Neural progenitor cell (in vitro differentiated cells): Measurements from ENCODE around the gene TBC1D23. TPM values are rescaled to one million over a fixed set of nuclear protein-coding genes. Genes with fewer than 3 reads are reported as not detected.
"Not testable (repeated sequence)": the region's sequence is repeated elsewhere in the genome, so short reads cannot be mapped to it uniquely, and the experiment has no call there.

ENCODE experiments used
- DNase-seq: peaks from one replicate; pipeline ENCODE4 v3.0.0-alpha.2; 2016; ENCODE audit warnings: low spot score
- H2AFZ ChIP-seq: fragments of 200-600 bp; sonication (generic); replicated peaks from 2 replicates; pipeline ENCODE4 v1.6.1; 2016; ENCODE audit warnings: antibody characterized with exemption
- H3F3A ChIP-seq: fragments of 200-600 bp; sonication (generic); 2 replicates; pipeline ENCODE4 v1.6.1; 2016; ENCODE audit warnings: antibody characterized with exemption, low read depth
- H3K27ac ChIP-seq: fragments of 200-600 bp; sonication (generic); 2 replicates; pipeline ENCODE4 v1.5.1; 2016; ENCODE audit warnings: mild to moderate bottlenecking
- H3K27me3 ChIP-seq: fragments of 200-600 bp; sonication (generic); 2 replicates; pipeline ENCODE4 v1.6.1; 2016; ENCODE audit warnings: mild to moderate bottlenecking, moderate library complexity
- H3K36me3 ChIP-seq: fragments of 200-600 bp; sonication (generic); 2 replicates; pipeline ENCODE4 v1.5.1; 2016
- H3K4me1 ChIP-seq: fragments of 200-600 bp; sonication (generic); 2 replicates; pipeline ENCODE4 v1.6.1; 2016; ENCODE audit warnings: mixed run types
- H3K4me2 ChIP-seq: fragments of 200-600 bp; sonication (generic); 2 replicates; pipeline ENCODE4 v1.6.1; 2016
- H3K4me3 ChIP-seq: fragments of 200-600 bp; sonication (generic); 2 replicates; pipeline ENCODE4 v1.5.1; 2016
- H3K79me2 ChIP-seq: fragments of 200-600 bp; sonication (generic); 2 replicates; pipeline ENCODE4 v1.6.1; 2016; ENCODE audit warnings: low read depth
- H3K9ac ChIP-seq: fragments of 200-600 bp; sonication (generic); 2 replicates; pipeline ENCODE4 v1.6.1; 2016
- H3K9me3 ChIP-seq: fragments of 200-600 bp; sonication (generic); 2 replicates; pipeline ENCODE4 v1.5.1; 2016; ENCODE audit warnings: low read depth
- H4K20me1 ChIP-seq: fragments of 200-600 bp; sonication (generic); 2 replicates; pipeline ENCODE4 v1.6.1; 2016; ENCODE audit warnings: low read depth
- H3K27ac Mint-ChIP-seq: 3 replicates; pipeline ENCODE4 v1.8.0; 2021; ENCODE audit warnings: mixed read lengths
- H3K27me3 Mint-ChIP-seq: 2 replicates; pipeline ENCODE4 v1.8.0; 2022; ENCODE audit warnings: low read depth, mild to moderate bottlenecking, inconsistent platforms, moderate library complexity, mixed read lengths; ENCODE audit not compliant: insufficient read depth
- H3K36me3 Mint-ChIP-seq: 3 replicates; pipeline ENCODE4 v1.8.0; 2021; ENCODE audit warnings: mixed read lengths
- H3K4me1 Mint-ChIP-seq: 3 replicates; pipeline ENCODE4 v1.8.0; 2021; ENCODE audit warnings: mixed read lengths
- H3K4me3 Mint-ChIP-seq: 3 replicates; pipeline ENCODE4 v1.8.0; 2021; ENCODE audit warnings: mild to moderate bottlenecking, moderate library complexity, mixed read lengths
- H3K9me3 Mint-ChIP-seq: 3 replicates; pipeline ENCODE4 v1.8.0; 2020; ENCODE audit warnings: mixed read lengths
- EZH2 ChIP-seq: fragments of 200-600 bp; sonication (generic); IDR thresholded peaks from 2 replicates; pipeline ENCODE4 v1.6.1; 2017; ENCODE audit warnings: antibody characterized with exemption, mild to moderate bottlenecking, moderate library complexity
- EZH2phosphoT487 ChIP-seq: fragments of 200-600 bp; sonication (generic); IDR thresholded peaks from 2 replicates; pipeline ENCODE4 v1.6.1; 2017; ENCODE audit warnings: antibody characterized with exemption
- total RNA-seq: library from RNA; depleted of rRNA; stranded (reverse); fragments of >200 nt; gene quantifications from 2 replicates; pipeline ENCODE4 v1.2.3, GENCODE V29; 2015; ENCODE audit warnings: low replicate concordance
- TF ChIP-seq, protein P1 (sequence below): fragments of 200-600 bp; sonication (generic); IDR thresholded peaks from 2 replicates; pipeline ENCODE4 v1.5.1; 2017; ENCODE audit warnings: antibody characterized with exemption, mild to moderate bottlenecking

TBC1D23 gene
- total RNA-seq, 1 donor from 2014 or later: 50.1 TPM

DNA sequence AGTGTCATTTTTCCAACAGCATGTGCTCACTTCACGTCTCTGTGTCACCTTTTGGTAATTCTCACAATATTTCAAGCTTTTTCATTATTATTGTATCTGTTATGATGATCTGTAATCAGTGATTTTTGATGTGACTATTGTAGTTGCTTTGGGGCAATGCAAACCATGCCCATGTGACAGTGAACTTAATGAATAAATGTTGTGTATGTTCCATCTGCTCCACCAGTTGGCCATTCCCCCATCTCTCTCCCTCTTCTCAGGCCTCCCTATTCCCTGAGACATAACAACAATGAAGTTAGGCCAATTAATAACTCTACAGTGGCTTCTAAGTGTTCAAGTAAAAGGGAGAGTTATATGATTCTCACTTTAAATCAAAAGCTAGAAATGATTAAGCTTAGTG is 32.5 kb upstream of the TBC1D23 start:
- H3K9me3 Mint-ChIP-seq: peaks cover 2% of the 10 kb centered on the region
- no peak overlapping the region for H3K4me3 ChIP-seq
- no peak overlapping the region for H3K4me2 ChIP-seq
- H3K4me3 Mint-ChIP-seq: no peak overlapping the region
- H3F3A ChIP-seq: no peaks in the 10 kb centered on the region
- no peaks in the 10 kb centered on the region for H3K9me3 ChIP-seq
- TF ChIP-seq, protein P1, sequence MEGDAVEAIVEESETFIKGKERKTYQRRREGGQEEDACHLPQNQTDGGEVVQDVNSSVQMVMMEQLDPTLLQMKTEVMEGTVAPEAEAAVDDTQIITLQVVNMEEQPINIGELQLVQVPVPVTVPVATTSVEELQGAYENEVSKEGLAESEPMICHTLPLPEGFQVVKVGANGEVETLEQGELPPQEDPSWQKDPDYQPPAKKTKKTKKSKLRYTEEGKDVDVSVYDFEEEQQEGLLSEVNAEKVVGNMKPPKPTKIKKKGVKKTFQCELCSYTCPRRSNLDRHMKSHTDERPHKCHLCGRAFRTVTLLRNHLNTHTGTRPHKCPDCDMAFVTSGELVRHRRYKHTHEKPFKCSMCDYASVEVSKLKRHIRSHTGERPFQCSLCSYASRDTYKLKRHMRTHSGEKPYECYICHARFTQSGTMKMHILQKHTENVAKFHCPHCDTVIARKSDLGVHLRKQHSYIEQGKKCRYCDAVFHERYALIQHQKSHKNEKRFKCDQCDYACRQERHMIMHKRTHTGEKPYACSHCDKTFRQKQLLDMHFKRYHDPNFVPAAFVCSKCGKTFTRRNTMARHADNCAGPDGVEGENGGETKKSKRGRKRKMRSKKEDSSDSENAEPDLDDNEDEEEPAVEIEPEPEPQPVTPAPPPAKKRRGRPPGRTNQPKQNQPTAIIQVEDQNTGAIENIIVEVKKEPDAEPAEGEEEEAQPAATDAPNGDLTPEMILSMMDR: no peak
- TF ChIP-seq EZH2 (no peak), EZH2phosphoT487 (no peak)
- H3K9ac ChIP-seq: no peak overlapping the region
- no peaks in the 10 kb centered on the region for H3K27me3 ChIP-seq
- H3K27ac ChIP-seq: no peak overlapping the region
- no peak for DNase-seq
- no peaks in the 10 kb centered on the region for H3K4me1 ChIP-seq
- no peaks in the 10 kb centered on the region for H3K27me3 Mint-ChIP-seq
- no peaks in the 10 kb centered on the region for H3K4me1 Mint-ChIP-seq
- no peak overlapping the region for H3K27ac Mint-ChIP-seq
- no peaks in the 10 kb centered on the region for H3K36me3 Mint-ChIP-seq
- no peak overlapping the region for H2AFZ ChIP-seq
- H3K79me2 ChIP-seq: no peaks in the 10 kb centered on the region
- no peaks in the 10 kb centered on the region for H4K20me1 ChIP-seq
- no peaks in the 10 kb centered on the region for H3K36me3 ChIP-seq

DNA sequence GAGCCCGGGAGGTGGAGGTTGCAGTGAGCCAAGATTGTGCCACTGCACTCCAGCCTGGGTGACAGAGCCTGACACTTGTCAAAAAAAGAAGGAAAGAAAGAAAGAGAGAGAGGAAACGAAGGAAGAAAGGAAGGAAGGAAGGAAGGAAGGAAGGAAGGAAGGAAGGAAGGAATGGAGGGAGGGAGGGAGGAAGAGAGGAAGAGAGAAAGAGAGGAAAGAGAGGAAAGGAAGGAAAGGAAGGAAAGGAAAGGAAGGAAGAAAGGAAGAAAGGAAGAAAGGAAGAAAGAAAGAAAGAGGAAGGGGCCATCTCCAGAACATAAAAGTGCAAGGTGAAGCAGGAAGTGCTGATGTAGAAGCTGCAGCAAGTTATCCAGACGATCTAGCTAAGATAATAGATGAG is 31.6 kb upstream of the TBC1D23 start:
- not testable (repeated sequence) for H3K27me3 Mint-ChIP-seq, H3K9me3 Mint-ChIP-seq, H3K4me2 ChIP-seq, H3K79me2 ChIP-seq, H3K27ac ChIP-seq, H3K36me3 Mint-ChIP-seq, H3K4me1 Mint-ChIP-seq, H3K4me1 ChIP-seq, H3K4me3 Mint-ChIP-seq, H3F3A ChIP-seq, H3K36me3 ChIP-seq, H3K9me3 ChIP-seq, H4K20me1 ChIP-seq, H3K27me3 ChIP-seq, H3K27ac Mint-ChIP-seq, H3K4me3 ChIP-seq, H2AFZ ChIP-seq, H3K9ac ChIP-seq, DNase-seq

DNA sequence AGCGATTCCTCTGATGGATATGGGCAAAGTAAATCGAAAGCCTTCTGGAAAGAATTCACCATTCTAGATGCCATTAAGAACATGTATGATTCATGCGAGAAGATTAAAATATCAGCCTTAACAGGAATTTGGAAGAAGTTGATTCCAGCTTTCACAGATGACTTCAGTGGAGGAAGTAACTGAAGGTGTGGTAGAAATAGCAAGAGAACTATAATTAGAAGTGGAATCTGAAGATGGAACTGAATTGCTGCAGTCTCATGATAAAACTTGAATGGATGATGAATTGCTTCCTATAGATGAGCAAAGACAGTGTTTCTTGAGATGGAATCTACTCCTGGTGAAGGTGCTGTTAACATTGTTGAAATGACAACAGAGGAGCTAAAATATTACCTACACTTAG is 30.1 kb upstream of the TBC1D23 start:
- Histone ChIP-seq H3K4me1 (no peaks in the 10 kb centered on the region), H3K9me3 (no peaks in the 10 kb centered on the region), H3K27ac (no peak overlapping the region), H3K79me2 (no peaks in the 10 kb centered on the region), H3K27me3 (no peaks in the 10 kb centered on the region), H3K4me2 (no peak overlapping the region), H3K4me3 (no peak overlapping the region), H3K9ac (no peak overlapping the region), H3F3A (no peaks in the 10 kb centered on the region), H3K36me3 (no peaks in the 10 kb centered on the region), H2AFZ (no peak overlapping the region), H4K20me1 (no peaks in the 10 kb centered on the region)
- Mint-ChIP-seq H3K36me3 (no peaks in the 10 kb centered on the region), H3K27me3 (no peaks in the 10 kb centered on the region), H3K9me3 (peaks cover 2% of the 10 kb centered on the region), H3K4me1 (no peaks in the 10 kb centered on the region), H3K27ac (no peak overlapping the region), H3K4me3 (no peak overlapping the region)
- TF ChIP-seq EZH2: no peak
- no peak for TF ChIP-seq EZH2phosphoT487
- TF ChIP-seq, protein P1: no peak
- no peak for DNase-seq

DNA sequence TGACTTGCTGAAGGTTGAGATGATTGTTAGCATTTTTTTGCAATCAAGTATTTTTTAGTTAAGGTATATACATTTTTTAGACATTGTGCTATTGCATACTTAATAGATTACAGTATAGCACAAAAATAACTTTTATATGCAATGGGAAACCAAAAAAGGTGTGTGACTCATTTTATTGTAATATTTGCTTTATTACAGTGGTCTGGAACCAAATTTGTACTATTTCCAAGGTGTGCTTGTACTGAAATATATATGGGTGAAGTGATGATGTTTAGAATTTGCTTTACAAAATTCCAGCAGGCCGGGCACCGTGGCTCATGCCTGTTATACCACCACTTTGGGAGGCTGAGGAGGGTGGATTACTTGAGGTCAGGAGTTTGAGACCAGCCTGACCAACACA is 29.1 kb upstream of the TBC1D23 start:
- Mint-ChIP-seq H3K27ac (no peak overlapping the region), H3K27me3 (no peaks in the 10 kb centered on the region), H3K4me1 (no peaks in the 10 kb centered on the region), H3K9me3 (peaks cover 2% of the 10 kb centered on the region), H3K4me3 (no peak overlapping the region), H3K36me3 (no peaks in the 10 kb centered on the region)
- no peak for DNase-seq
- Histone ChIP-seq H3F3A (no peaks in the 10 kb centered on the region), H4K20me1 (no peaks in the 10 kb centered on the region), H3K79me2 (no peaks in the 10 kb centered on the region), H2AFZ (no peak overlapping the region), H3K27me3 (no peaks in the 10 kb centered on the region), H3K9me3 (no peaks in the 10 kb centered on the region), H3K27ac (no peak overlapping the region), H3K4me3 (no peak overlapping the region), H3K36me3 (no peaks in the 10 kb centered on the region), H3K4me2 (no peak overlapping the region), H3K9ac (no peak overlapping the region), H3K4me1 (no peaks in the 10 kb centered on the region)
- TF ChIP-seq, protein P1: no peak
- TF ChIP-seq EZH2phosphoT487 (no peak), EZH2 (no peak)
